Activated naive CD4-positive, alpha-beta T cell treated with anti-CD3 and anti-CD28 coated beads, Interleukin-2, amount 10 ng/mL, durations not matched to agents 7 days and 5 days (primary cell): ENCODE results near the gene SLC13A3.
A peak's percentile ranks its signal among the peaks of the same experiment; 100 is the strongest.

Experiments
- CTCF ChIA-PET: fragments of 350-600 bp; sonication (Branson Sonifier 250); formaldehyde crosslinking; loops from one replicate; lab custom pipeline; 2021; ENCODE audit warnings: antibody characterized with exemption; lab: Charles Lee
- DNase-seq: peaks from one replicate; pipeline ENCODE4 v3.0.0-alpha.2; 2020
- H3K27ac Mint-ChIP-seq: one replicate; pipeline ENCODE4 v1.8.0; 2021; ENCODE audit warnings: mild to moderate bottlenecking, moderate library complexity, mixed read lengths
- H3K27me3 Mint-ChIP-seq: one replicate; pipeline ENCODE4 v1.8.0; 2021; ENCODE audit warnings: mild to moderate bottlenecking, mixed read lengths
- H3K36me3 Mint-ChIP-seq: one replicate; pipeline ENCODE4 v1.8.0; 2021; ENCODE audit warnings: mixed read lengths
- H3K4me1 Mint-ChIP-seq: one replicate; pipeline ENCODE4 v1.8.0; 2021; ENCODE audit warnings: mixed read lengths
- H3K4me3 Mint-ChIP-seq: one replicate; pipeline ENCODE4 v1.8.0; 2021; ENCODE audit warnings: mild to moderate bottlenecking, moderate library complexity, mixed read lengths
- H3K9me3 Mint-ChIP-seq: one replicate; pipeline ENCODE4 v1.8.0; 2021; ENCODE audit warnings: mixed read lengths

The SLC13A3 gene

GRCh38 chr20:46651091-46651962 is at the start of gene SLC13A3:
TSS of gene SLC13A3 (minus strand) at chr20:46651459. CDS start at chr20:46651421, 38 bp downstream.
- DNase-seq, result no peak
- H3K9me3 Mint-ChIP-seq, result no peaks in the 10 kb centered on the region
- H3K4me1 Mint-ChIP-seq, result peaks cover 2% of the 10 kb centered on the region
- peaks cover 49% of the 10 kb centered on the region for H3K27me3 Mint-ChIP-seq
- no peak within 1 kb of the TSS for H3K27ac Mint-ChIP-seq
- no peaks in the 10 kb centered on the region for H3K36me3 Mint-ChIP-seq
- no peak within 1 kb of the TSS for H3K4me3 Mint-ChIP-seq
- CTCF ChIA-PET, result interaction anchor here (1.8 kb wide), 1 partner anchor 106 kb away, joined by 4 read pairs; no protein-coding TSS in a partner anchor

- no peak for DNase-seq
- no peak overlapping the region for H3K4me3 Mint-ChIP-seq
- CTCF ChIA-PET, result no interaction called here
- peaks cover 56% of the 10 kb centered on the region for H3K27me3 Mint-ChIP-seq
- H3K36me3 Mint-ChIP-seq, result no peaks in the 10 kb centered on the region
- H3K27ac Mint-ChIP-seq, result no peak overlapping the region
- peaks cover 3% of the 10 kb centered on the region for H3K4me1 Mint-ChIP-seq
- no peaks in the 10 kb centered on the region for H3K9me3 Mint-ChIP-seq
These were observed 49.8 kb upstream of the SLC13A3 start for GRCh38 chr20:46701057-46701456.

GRCh38 chr20:46700481-46700880 is 49.2 kb upstream of the SLC13A3 start:
- Mint-ChIP-seq H3K4me1 (peaks cover 7% of the 10 kb centered on the region), H3K36me3 (no peaks in the 10 kb centered on the region), H3K9me3 (no peaks in the 10 kb centered on the region), H3K4me3 (no peak overlapping the region), H3K27me3 (peaks cover 54% of the 10 kb centered on the region), H3K27ac (no peak overlapping the region)
- CTCF ChIA-PET, result no interaction called here
- DNase-seq, result no peak

GRCh38 chr20:46699651-46700359 is 48.5 kb upstream of the SLC13A3 start:
- Mint-ChIP-seq H3K4me3 (no peak overlapping the region), H3K27me3 (peaks cover 47% of the 10 kb centered on the region), H3K27ac (no peak overlapping the region), H3K4me1 (peaks cover 7% of the 10 kb centered on the region), H3K9me3 (no peaks in the 10 kb centered on the region), H3K36me3 (no peaks in the 10 kb centered on the region)
- DNase-seq, result no peak
- CTCF ChIA-PET, result interaction anchor here (1.0 kb wide), 1 partner anchor 155 kb away, joined by 3 read pairs; no protein-coding TSS in a partner anchor

GRCh38 chr20:46698788-46699187 is 47.5 kb upstream of the SLC13A3 start:
- no peaks in the 10 kb centered on the region for H3K36me3 Mint-ChIP-seq
- H3K27me3 Mint-ChIP-seq, result peaks cover 40% of the 10 kb centered on the region
- H3K27ac Mint-ChIP-seq, result no peak overlapping the region
- H3K4me1 Mint-ChIP-seq, result peaks cover 12% of the 10 kb centered on the region
- no peak for DNase-seq
- CTCF ChIA-PET, result interaction anchor here (1.3 kb wide), 1 partner anchor 14 kb away, joined by 3 read pairs; no protein-coding TSS in a partner anchor
- no peak overlapping the region for H3K4me3 Mint-ChIP-seq
- H3K9me3 Mint-ChIP-seq, result no peaks in the 10 kb centered on the region

GRCh38 chr20:46696791-46697279 is 45.6 kb upstream of the SLC13A3 start:
- peaks cover 12% of the 10 kb centered on the region for H3K4me1 Mint-ChIP-seq
- CTCF ChIA-PET, result interaction anchor here (0.7 to 1.7 kb wide), 3 partner anchors 10 to 175 kb away, joined by 3 to 4 read pairs (median 4); no protein-coding TSS in a partner anchor
- no peak overlapping the region for H3K27ac Mint-ChIP-seq
- no peak overlapping the region for H3K4me3 Mint-ChIP-seq
- no peaks in the 10 kb centered on the region for H3K9me3 Mint-ChIP-seq
- H3K27me3 Mint-ChIP-seq, result peaks cover 40% of the 10 kb centered on the region
- no peak for DNase-seq
- no peaks in the 10 kb centered on the region for H3K36me3 Mint-ChIP-seq

- Mint-ChIP-seq H3K27me3 (peaks cover 35% of the 10 kb centered on the region), H3K27ac (no peak overlapping the region), H3K4me3 (no peak overlapping the region), H3K36me3 (no peaks in the 10 kb centered on the region), H3K4me1 (peaks cover 13% of the 10 kb centered on the region), H3K9me3 (no peaks in the 10 kb centered on the region)
- CTCF ChIA-PET, result interaction anchor here (1.1 to 1.7 kb wide), 3 partner anchors 9 to 174 kb away, joined by 3 to 4 read pairs (median 3); no protein-coding TSS in a partner anchor
- DNase-seq, result no peak
These were observed 44.6 kb upstream of the SLC13A3 start for GRCh38 chr20:46695892-46696291.

GRCh38 chr20:46694484-46694883 is 43.2 kb upstream of the SLC13A3 start:
- H3K4me1 Mint-ChIP-seq, result peaks cover 23% of the 10 kb centered on the region
- H3K9me3 Mint-ChIP-seq, result no peaks in the 10 kb centered on the region
- DNase-seq, result no peak
- CTCF ChIA-PET, result interaction anchor here (0.8 to 1.3 kb wide), 7 partner anchors 9 to 209 kb away, joined by 3 to 4 read pairs (median 3); no protein-coding TSS in a partner anchor
- no peak overlapping the region for H3K4me3 Mint-ChIP-seq
- H3K36me3 Mint-ChIP-seq, result no peaks in the 10 kb centered on the region
- no peak overlapping the region for H3K27ac Mint-ChIP-seq
- H3K27me3 Mint-ChIP-seq, result peaks cover 28% of the 10 kb centered on the region

GRCh38 chr20:46691196-46691595 is 39.9 kb upstream of the SLC13A3 start:
- peaks cover 1% of the 10 kb centered on the region for H3K27me3 Mint-ChIP-seq
- no peaks in the 10 kb centered on the region for H3K9me3 Mint-ChIP-seq
- H3K36me3 Mint-ChIP-seq, result peaks cover 11% of the 10 kb centered on the region
- no peak overlapping the region for H3K27ac Mint-ChIP-seq
- DNase-seq, result no peak
- CTCF ChIA-PET, result no interaction called here
- peaks cover 43% of the 10 kb centered on the region for H3K4me1 Mint-ChIP-seq
- no peak overlapping the region for H3K4me3 Mint-ChIP-seq

- no peak for DNase-seq
- Mint-ChIP-seq H3K27me3 (no peaks in the 10 kb centered on the region), H3K9me3 (no peaks in the 10 kb centered on the region), H3K36me3 (peaks cover 17% of the 10 kb centered on the region), H3K4me1 (peaks cover 44% of the 10 kb centered on the region), H3K27ac (no peak overlapping the region), H3K4me3 (peak overlapping the region; percentile 85)
- CTCF ChIA-PET, result interaction anchor here (1.3 to 2.0 kb wide), 2 partner anchors 145 to 168 kb away, joined by 5 read pairs; no protein-coding TSS in a partner anchor
These were observed 39.2 kb upstream of the SLC13A3 start for GRCh38 chr20:46690219-46691106.

GRCh38 chr20:46689754-46690085 is 38.5 kb upstream of the SLC13A3 start:
- DNase-seq, result no peak
- no peaks in the 10 kb centered on the region for H3K27me3 Mint-ChIP-seq
- H3K36me3 Mint-ChIP-seq, result peaks cover 21% of the 10 kb centered on the region
- H3K4me3 Mint-ChIP-seq, result peak overlapping the region; percentile 85
- CTCF ChIA-PET, result interaction anchor here (1.3 to 2.0 kb wide), 2 partner anchors 145 to 167 kb away, joined by 5 read pairs; no protein-coding TSS in a partner anchor
- no peaks in the 10 kb centered on the region for H3K9me3 Mint-ChIP-seq
- peak overlapping the region; percentile 88 for H3K27ac Mint-ChIP-seq
- peaks cover 47% of the 10 kb centered on the region for H3K4me1 Mint-ChIP-seq

GRCh38 chr20:46689082-46689753 is 38.0 kb upstream of the SLC13A3 start, which contains the start of gene TP53RK:
TSS of gene TP53RK (minus strand) at chr20:46689444. CDS start at chr20:46689414, 30 bp downstream.
- H3K4me3 Mint-ChIP-seq, result peak within 1 kb of the TSS; percentile 85
- peaks cover 43% of the 10 kb centered on the region for H3K4me1 Mint-ChIP-seq

More at GRCh38 chr20:46689082-46689753, 38.0 kb upstream of the SLC13A3 start, which contains the start of gene TP53RK:
- Mint-ChIP-seq H3K9me3 (no peaks in the 10 kb centered on the region), H3K27ac (peak within 1 kb of the TSS; percentile 88), H3K36me3 (peaks cover 21% of the 10 kb centered on the region), H3K27me3 (no peaks in the 10 kb centered on the region)
- CTCF ChIA-PET, result interaction anchor here (0.7 to 2.0 kb wide), 3 partner anchors 9 to 166 kb away, joined by 3 to 5 read pairs (median 5); no protein-coding TSS in a partner anchor
- DNase-seq, result peak; percentile 98
